ENCODE measurements around the gene ECM2.

The ECM2 gene

DNA sequence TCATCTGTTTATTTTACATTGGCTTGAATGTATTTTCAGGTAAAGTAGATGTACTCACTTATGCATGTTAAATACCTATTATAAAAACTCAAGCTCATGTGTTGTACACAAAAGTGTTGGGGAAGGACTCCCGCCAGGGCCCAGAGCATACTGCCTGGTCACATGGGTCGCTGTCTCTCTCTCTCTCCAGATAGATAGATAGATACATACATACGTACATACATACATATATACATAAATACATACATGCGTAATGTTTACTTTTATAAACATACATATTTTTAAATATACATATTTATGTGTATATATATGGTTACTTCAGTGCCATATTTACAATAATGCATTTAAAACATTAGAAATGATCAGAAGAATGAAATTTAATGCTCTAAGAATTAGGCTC lies 78.2 kb downstream of the ECM2 start:
- DNase-seq, result no peak

DNA sequence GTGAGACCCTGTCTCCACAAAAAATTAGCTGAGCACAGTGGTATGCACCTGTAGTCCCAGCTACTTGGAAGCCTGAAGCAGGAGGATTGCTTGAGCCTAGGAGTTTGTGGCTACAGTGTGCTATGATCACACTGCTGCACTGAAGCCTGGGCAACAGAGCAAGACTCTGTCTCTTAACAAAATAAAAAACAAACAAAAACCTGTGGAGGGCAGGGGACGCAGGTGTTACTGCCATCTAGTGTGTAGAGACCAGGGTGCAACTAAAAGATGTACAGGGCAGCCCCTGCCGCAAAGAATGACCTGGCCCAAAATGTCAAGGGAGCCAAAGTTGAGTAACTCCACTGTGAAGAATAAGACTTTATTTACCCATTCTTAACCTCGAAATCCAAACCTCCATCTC lies 80.6 kb downstream of the ECM2 start:
- no peak for DNase-seq

DNA sequence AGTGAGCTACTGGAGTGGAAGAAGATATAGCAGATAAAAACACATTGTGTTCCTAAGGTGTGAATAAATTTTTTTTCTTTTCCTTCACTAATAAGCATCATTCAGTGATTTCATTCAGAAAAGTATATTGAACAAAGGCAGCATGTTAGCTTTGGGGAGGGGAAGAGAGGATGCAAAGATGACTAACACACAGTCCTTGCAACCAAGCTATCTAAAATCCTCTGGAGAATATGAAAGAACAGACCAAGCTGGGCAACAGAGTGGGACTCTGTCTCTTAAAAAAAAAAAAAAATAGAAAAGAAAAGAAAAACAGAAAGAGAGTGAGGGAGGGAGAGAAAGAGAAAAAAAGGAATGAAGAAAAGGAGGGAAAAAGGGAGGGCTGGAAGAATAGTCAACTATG lies 89.3 kb downstream of the ECM2 start:
- DNase-seq, result no peak

Measured in kidney glomerular epithelial cell (primary cell).